Stimulated activated CD8-positive, alpha-beta memory T cell treated with anti-CD3 and anti-CD28 coated beads, Interleukin-4, amount 100 ng/mL, for 4 hours (primary cell): ENCODE data around the gene PDIA2.
"Not testable (repeated sequence)": the region's sequence is repeated elsewhere in the genome, so short reads cannot be mapped to it uniquely, and the experiment has no call there.

Experiments used
- DNase-seq, 2 donors: peaks; one replicate each; pipeline ENCODE4 v3.0.0-alpha.2; 2020; ENCODE audit warnings: low read depth in 2 of 2, low spot score in 1 of 2

PDIA2 gene

GRCh38 chr16:263182-263774, 19.7 kb upstream of the PDIA2 start:
- DNase-seq = no peak

- DNase-seq = no peak
Measured at GRCh38 chr16:263944-264343, 19.0 kb upstream of the PDIA2 start.

GRCh38 chr16:264440-264951, 18.5 kb upstream of the PDIA2 start:
- DNase-seq = no peak

- DNase-seq = no peak
Measured at GRCh38 chr16:265002-265529, 17.9 kb upstream of the PDIA2 start.

- no peak for DNase-seq
Measured at GRCh38 chr16:265711-266110, 17.3 kb upstream of the PDIA2 start.

GRCh38 chr16:266258-267164, 16.5 kb upstream of the PDIA2 start:
- DNase-seq = no peak

GRCh38 chr16:267562-267961, 15.4 kb upstream of the PDIA2 start:
- DNase-seq = not testable (repeated sequence)

GRCh38 chr16:268141-269053, 14.6 kb upstream of the PDIA2 start:
- no peak for DNase-seq

- DNase-seq = no peak
Measured at GRCh38 chr16:269061-269796, 13.7 kb upstream of the PDIA2 start.

GRCh38 chr16:270381-271255, 12.3 kb upstream of the PDIA2 start:
- no peak for DNase-seq

GRCh38 chr16:272633-273546, 10.1 kb upstream of the PDIA2 start:
- no peak for DNase-seq

GRCh38 chr16:273547-274421, 9.2 kb upstream of the PDIA2 start:
- DNase-seq = no peak

GRCh38 chr16:275041-275641, 7.8 kb upstream of the PDIA2 start:
- DNase-seq = no peak

GRCh38 chr16:275786-276232, 7.2 kb upstream of the PDIA2 start, which contains the start of gene RGS11:
TSS of gene RGS11 (minus strand) at chr16:275944. CDS start at chr16:275911, 33 bp downstream.
- no peak for DNase-seq

- no peak for DNase-seq
Measured at GRCh38 chr16:276426-277077, 6.4 kb upstream of the PDIA2 start.

- DNase-seq = no peak
Measured at GRCh38 chr16:278863-279366, 4.0 kb upstream of the PDIA2 start.
